GM12892 (cell line): ENCODE measurements around the gene IL26.

ENCODE experiments used
- POLR2A ChIP-seq: IDR thresholded peaks from 2 replicates; pipeline ENCODE4 v1.6.1; 2011; ENCODE audit warnings: low read depth, low read length, control low read depth
- POLR2AphosphoS5 ChIP-seq: IDR thresholded peaks from 2 replicates; pipeline ENCODE4 v1.6.1; 2011; ENCODE audit warnings: low read depth, low read length, control low read depth
- TAF1 ChIP-seq: IDR thresholded peaks from 2 replicates; pipeline ENCODE4 v1.6.1; 2011; ENCODE audit warnings: low read depth, mild to moderate bottlenecking, control low read depth, low read length, borderline replicate concordance

- TF ChIP-seq POLR2AphosphoS5 (no peak), POLR2A (no peak), TAF1 (no peak)
These were observed 10.0 kb upstream of the IL26 start for GRCh38 chr12:68235576-68235975.
